ENCODE data around the gene TMEM236. TPM values are rescaled to one million over a fixed set of nuclear protein-coding genes. Genes with fewer than 3 reads are reported as not detected.
A peak's percentile ranks its signal among the peaks of the same experiment; 100 is the strongest.

The TMEM236 gene
- total RNA-seq, 4 donors from 2014 or later, result 1.7 to 4.1 (median 3.0) TPM

DNA sequence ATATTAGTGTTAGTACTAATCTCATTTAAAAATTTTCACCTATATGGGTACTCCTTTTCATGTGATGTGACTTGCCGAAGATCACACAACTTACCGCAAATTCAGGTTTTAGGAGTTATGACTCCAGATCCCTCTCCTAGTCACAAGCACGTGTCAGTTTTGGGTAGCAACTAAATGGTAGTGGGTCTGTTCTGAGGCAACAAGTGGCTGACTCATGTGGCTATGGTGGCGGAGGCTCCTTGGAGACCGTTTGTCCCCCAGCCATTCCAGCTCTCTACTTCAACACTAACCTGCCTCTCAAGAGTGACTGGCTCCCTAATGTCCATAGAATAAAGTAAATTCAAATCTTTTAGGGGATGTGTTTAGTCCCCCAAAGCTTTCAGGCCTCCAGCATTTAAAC lies 96.6 kb downstream of the TMEM236 start:
- ATAC-seq (ENCODE audit: low FRiP score) (no peak), DNase-seq (ENCODE audit: low spot score) (no peak)
- TF ChIP-seq, protein P1, sequence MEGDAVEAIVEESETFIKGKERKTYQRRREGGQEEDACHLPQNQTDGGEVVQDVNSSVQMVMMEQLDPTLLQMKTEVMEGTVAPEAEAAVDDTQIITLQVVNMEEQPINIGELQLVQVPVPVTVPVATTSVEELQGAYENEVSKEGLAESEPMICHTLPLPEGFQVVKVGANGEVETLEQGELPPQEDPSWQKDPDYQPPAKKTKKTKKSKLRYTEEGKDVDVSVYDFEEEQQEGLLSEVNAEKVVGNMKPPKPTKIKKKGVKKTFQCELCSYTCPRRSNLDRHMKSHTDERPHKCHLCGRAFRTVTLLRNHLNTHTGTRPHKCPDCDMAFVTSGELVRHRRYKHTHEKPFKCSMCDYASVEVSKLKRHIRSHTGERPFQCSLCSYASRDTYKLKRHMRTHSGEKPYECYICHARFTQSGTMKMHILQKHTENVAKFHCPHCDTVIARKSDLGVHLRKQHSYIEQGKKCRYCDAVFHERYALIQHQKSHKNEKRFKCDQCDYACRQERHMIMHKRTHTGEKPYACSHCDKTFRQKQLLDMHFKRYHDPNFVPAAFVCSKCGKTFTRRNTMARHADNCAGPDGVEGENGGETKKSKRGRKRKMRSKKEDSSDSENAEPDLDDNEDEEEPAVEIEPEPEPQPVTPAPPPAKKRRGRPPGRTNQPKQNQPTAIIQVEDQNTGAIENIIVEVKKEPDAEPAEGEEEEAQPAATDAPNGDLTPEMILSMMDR (IDR thresholded peaks at IDR 0.05), result no peak

Small RNA genes lying within 50 kb of the gene (small RNA-seq; reads per million reads assigned to genes)
- gene MIR511, result 1.9 reads per million, percentile 37 among the genes with 10 or more reads in this experiment

Other genes starting within 250 kb of the TMEM236 start
- 10 to 100 TPM; 17.4 to 29.9 (median 19.1) TPM for gene HACD1, start 134.8 kb upstream of the TMEM236 start, total RNA-seq
- gene STAM, start 108.0 kb upstream of the TMEM236 start, total RNA-seq, result 10 to 100 TPM; 19.1 to 28.1 (median 22.1) TPM
- 100 to 1,000 TPM; 130 to 206 (median 139) TPM for gene MRC1, start 57.1 kb downstream of the TMEM236 start, total RNA-seq
- under 1 TPM in 3 of 4 donors, not detected in 1; 0.44 to 0.56 (median 0.47) TPM for gene SLC39A12, start 199.7 kb downstream of the TMEM236 start, total RNA-seq